A673 (cell line): Measurements from ENCODE around the gene COLGALT1. TPM values are rescaled to one million over a fixed set of nuclear protein-coding genes. Genes with fewer than 3 reads are reported as not detected.

Experiments used
- BruUV-seq: library from RNA; stranded (reverse); fragments of 400-500 nt; replicated peaks from 2 replicates; lab custom pipeline; 2021; lab: Mats Ljungman, UMichigan
- CTCF ChIA-PET: fragments of 300-600 bp; sonication (Branson Sonifier 250); formaldehyde crosslinking; loops from one replicate; lab custom pipeline; 2022; ENCODE audit warnings: antibody characterized with exemption; lab: Charles Lee
- POLR2A ChIA-PET: fragments of 300-600 bp; sonication (Branson Sonifier 250); formaldehyde crosslinking; loops from one replicate; lab custom pipeline; 2022; ENCODE audit warnings: antibody characterized with exemption; ENCODE audit not compliant: low non-redundant PET; lab: Charles Lee
- DNase-seq: peaks from one replicate; pipeline ENCODE4 v3.0.0-alpha.2; 2015; ENCODE audit warnings: low spot score
- H3K27ac ChIP-seq: fragments of 200-600 bp; sonication (generic); 2 replicates; pipeline ENCODE4 v1.5.1; 2016; ENCODE audit warnings: mixed run types, low read depth, mild to moderate bottlenecking, mixed read lengths, antibody characterized with exemption, low read length; ENCODE audit not compliant: poor library complexity, severe bottlenecking
- H3K27me3 ChIP-seq: fragments of 200-600 bp; sonication (generic); replicated peaks from 2 replicates; pipeline ENCODE4 v1.6.1; 2017; ENCODE audit warnings: mixed run types, low read depth, mild to moderate bottlenecking, mixed read lengths, antibody characterized with exemption, low read length; ENCODE audit not compliant: insufficient read depth, poor library complexity
- H3K36me3 ChIP-seq: fragments of 200-600 bp; sonication (generic); 2 replicates; pipeline ENCODE4 v1.6.1; 2016; ENCODE audit warnings: mixed run types, mild to moderate bottlenecking, mixed read lengths, antibody characterized with exemption, low read length; ENCODE audit not compliant: insufficient read depth, poor library complexity, severe bottlenecking
- H3K4me1 ChIP-seq: fragments of 200-600 bp; sonication (generic); 2 replicates; pipeline ENCODE4 v1.6.1; 2017; ENCODE audit warnings: mixed run types, mild to moderate bottlenecking, mixed read lengths, antibody characterized with exemption, low read length; ENCODE audit not compliant: insufficient read depth, poor library complexity, severe bottlenecking
- H3K4me3 ChIP-seq: fragments of 200-600 bp; sonication (generic); 2 replicates; pipeline ENCODE4 v1.5.1; 2016; ENCODE audit warnings: low read depth, mixed run types, mild to moderate bottlenecking, mixed read lengths, low read length; ENCODE audit not compliant: poor library complexity, severe bottlenecking
- H3K9me3 ChIP-seq: fragments of 200-600 bp; sonication (generic); 2 replicates; pipeline ENCODE4 v1.6.1; 2016; ENCODE audit warnings: mixed run types, low read depth, mild to moderate bottlenecking, mixed read lengths, antibody characterized with exemption, low read length; ENCODE audit not compliant: poor library complexity, severe bottlenecking
- EZH2 ChIP-seq: fragments of 200-600 bp; sonication (generic); IDR thresholded peaks from 2 replicates; pipeline ENCODE4 v1.6.1; 2017; ENCODE audit warnings: borderline replicate concordance, low read depth, mild to moderate bottlenecking, mixed read lengths, antibody characterized with exemption, low read length; ENCODE audit not compliant: poor library complexity, severe bottlenecking
- intact Hi-C: fragments of 100-400 bp; cut with micrococcal nuclease; formaldehyde crosslinking; loops from one replicate; pipeline ENCODE4 v1.10.0; 2022; ENCODE audit not compliant: unreplicated experiment
- total RNA-seq: library from RNA; stranded (reverse); gene quantifications from 2 replicates; pipeline ENCODE4 v1.2.3, GENCODE V29; 2021
- TF ChIP-seq, protein P1 (sequence below): fragments of 300-800, 200-600 bp; sonication (generic); conservative IDR thresholded peaks from 2 replicates; pipeline ENCODE4 v1.5.1; 2017; ENCODE audit warnings: low read depth, mild to moderate bottlenecking, antibody characterized with exemption, low read length, moderate library complexity, mixed read lengths

Gene COLGALT1
- total RNA-seq, 1 experiment from 2014 or later, result 91.3 TPM

DNA sequence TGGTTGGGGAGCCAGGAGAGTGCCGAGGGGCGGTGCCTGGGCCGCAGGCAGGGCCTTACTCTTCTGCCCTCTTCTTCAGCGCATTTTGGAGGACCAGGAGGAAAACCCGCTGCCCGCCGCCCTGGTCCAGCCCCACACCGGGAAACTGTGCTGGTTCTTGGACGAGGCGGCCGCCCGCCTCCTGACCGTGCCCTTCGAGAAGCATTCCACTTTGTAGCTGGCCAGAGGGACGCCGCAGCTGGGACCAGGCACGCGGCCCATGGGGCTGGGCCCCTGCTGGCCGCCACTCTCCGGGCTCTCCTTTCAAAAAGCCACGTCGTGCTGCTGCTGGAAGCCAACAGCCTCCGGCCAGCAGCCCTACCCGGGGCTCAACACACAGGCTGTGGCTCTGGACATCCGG is 34.6 kb upstream of the COLGALT1 start:
- H3K27ac ChIP-seq, result no peak overlapping the region
- ChIA-PET POLR2A (no interaction called here), CTCF (no interaction called here)
- intact Hi-C loops, result no loop called here
- no peaks in the 10 kb centered on the region for H3K4me1 ChIP-seq
- DNase-seq, result no peak
- peaks cover 27% of the 10 kb centered on the region for H3K36me3 ChIP-seq
- H3K4me3 ChIP-seq, result no peak overlapping the region
- no TSS peak for BruUV-seq
- no peaks in the 10 kb centered on the region for H3K27me3 ChIP-seq
- peaks cover 15% of the 10 kb centered on the region for H3K9me3 ChIP-seq
- TF ChIP-seq, protein P1, sequence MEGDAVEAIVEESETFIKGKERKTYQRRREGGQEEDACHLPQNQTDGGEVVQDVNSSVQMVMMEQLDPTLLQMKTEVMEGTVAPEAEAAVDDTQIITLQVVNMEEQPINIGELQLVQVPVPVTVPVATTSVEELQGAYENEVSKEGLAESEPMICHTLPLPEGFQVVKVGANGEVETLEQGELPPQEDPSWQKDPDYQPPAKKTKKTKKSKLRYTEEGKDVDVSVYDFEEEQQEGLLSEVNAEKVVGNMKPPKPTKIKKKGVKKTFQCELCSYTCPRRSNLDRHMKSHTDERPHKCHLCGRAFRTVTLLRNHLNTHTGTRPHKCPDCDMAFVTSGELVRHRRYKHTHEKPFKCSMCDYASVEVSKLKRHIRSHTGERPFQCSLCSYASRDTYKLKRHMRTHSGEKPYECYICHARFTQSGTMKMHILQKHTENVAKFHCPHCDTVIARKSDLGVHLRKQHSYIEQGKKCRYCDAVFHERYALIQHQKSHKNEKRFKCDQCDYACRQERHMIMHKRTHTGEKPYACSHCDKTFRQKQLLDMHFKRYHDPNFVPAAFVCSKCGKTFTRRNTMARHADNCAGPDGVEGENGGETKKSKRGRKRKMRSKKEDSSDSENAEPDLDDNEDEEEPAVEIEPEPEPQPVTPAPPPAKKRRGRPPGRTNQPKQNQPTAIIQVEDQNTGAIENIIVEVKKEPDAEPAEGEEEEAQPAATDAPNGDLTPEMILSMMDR, result no peak
- TF ChIP-seq EZH2, result no peak

DNA sequence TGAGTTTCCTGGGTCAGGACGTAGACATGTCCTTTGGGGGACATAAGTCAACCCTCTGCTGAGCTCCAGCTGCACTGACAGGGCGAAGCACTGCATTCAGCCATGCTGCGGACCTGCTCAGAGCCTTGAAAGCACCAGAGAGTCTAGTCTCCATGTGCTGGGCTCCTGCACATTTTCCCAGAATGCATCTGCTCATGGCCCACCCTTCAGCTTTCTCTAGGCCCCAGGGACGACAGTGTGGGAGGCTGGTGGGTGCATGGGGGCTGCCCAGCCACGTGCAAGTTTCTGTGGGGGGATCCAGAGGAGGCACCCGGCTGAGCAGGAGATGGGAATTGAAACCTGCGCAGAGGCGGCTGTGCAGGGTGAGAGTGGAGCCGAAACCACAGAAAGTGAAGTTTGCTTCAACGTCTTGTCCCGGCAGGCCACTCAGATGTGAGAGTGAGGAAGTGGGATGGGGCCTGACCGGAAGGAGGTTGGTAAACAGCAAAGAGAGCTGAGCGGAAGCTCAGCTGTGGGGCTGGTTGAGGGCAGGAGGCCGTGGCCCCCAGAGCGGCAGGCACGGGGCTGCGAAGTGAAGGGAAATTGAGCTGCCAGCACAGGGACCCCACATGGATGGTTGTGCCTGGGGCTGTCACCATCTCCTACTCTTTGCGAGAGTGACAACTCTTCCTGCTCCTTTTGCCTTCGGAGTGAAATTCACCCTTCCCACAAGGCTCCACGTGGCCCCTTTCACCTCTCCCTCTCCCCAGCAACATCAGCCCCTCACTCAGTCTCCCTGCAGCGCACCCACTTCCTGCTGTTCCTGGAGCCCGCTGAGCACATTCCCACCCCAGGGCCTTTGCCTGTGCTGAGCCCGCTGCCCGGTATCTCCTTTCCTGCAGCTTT is 32.2 kb upstream of the COLGALT1 start:
- CTCF ChIA-PET, result no interaction called here
- BruUV-seq, result no TSS peak
- no peak for TF ChIP-seq EZH2
- Histone ChIP-seq H3K4me3 (no peak overlapping the region), H3K4me1 (no peaks in the 10 kb centered on the region), H3K9me3 (peaks cover 2% of the 10 kb centered on the region), H3K27me3 (no peaks in the 10 kb centered on the region), H3K27ac (no peak overlapping the region), H3K36me3 (peaks cover 6% of the 10 kb centered on the region)
- POLR2A ChIA-PET, result interaction anchor here (0.5 kb wide), 1 partner anchor 279 kb away, joined by 3 read pairs; no protein-coding TSS in a partner anchor
- intact Hi-C loops, result no loop called here
- DNase-seq, result no peak

DNA sequence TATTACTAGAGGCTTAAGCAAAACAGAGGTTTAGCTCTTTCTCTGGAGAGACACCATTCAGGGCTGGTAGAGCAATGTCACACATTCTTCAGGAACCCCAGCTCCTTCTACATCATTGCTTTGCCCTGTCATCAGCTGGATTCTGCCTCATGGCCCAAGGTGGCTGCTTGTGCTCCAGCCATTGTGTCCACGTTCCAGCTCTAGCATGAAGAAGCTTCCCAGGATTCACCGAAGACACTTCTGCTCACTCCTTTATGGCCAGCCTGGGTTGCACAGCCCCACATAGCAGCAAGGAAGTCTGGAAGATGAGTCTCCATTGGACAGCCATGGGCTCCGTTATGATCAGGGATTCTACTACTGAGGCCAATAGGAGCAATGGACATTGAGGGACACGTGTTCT is 30.8 kb upstream of the COLGALT1 start:
- Histone ChIP-seq H3K27me3 (no peaks in the 10 kb centered on the region), H3K9me3 (peaks cover 2% of the 10 kb centered on the region), H3K4me3 (no peak overlapping the region), H3K36me3 (peaks cover 4% of the 10 kb centered on the region), H3K4me1 (no peaks in the 10 kb centered on the region), H3K27ac (no peak overlapping the region)
- TF ChIP-seq EZH2, result no peak
- POLR2A ChIA-PET, result no interaction called here
- intact Hi-C loops, result no loop called here
- CTCF ChIA-PET, result interaction anchor here (0.7 kb wide), 1 partner anchor 49 kb away, joined by 3 read pairs; no protein-coding TSS in a partner anchor
- DNase-seq, result no peak
- BruUV-seq, result no TSS peak

DNA sequence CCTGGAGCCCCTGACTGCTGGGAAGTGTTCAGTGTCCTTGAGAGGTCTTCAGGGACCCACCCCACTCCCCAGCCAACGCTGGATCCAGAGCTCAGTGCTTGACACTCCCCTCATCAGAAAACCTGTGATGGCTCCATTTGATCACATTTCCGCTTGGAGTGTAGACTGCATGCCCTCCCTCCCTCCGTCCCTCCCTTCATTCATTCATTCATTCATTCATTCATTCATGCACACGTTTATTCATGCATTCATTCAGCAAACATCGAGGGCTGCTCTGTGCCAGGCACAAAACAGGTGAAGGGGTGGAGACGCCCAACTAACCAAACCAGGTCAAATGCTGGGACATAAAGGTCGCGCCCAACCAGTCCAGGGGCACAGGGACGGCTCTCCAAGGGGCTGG is 30.3 kb upstream of the COLGALT1 start:
- ChIA-PET POLR2A (no interaction called here), CTCF (no interaction called here)
- Histone ChIP-seq H3K27me3 (no peaks in the 10 kb centered on the region), H3K4me3 (no peak overlapping the region), H3K4me1 (peaks cover 2% of the 10 kb centered on the region), H3K9me3 (peaks cover 2% of the 10 kb centered on the region), H3K27ac (no peak overlapping the region), H3K36me3 (peaks cover 4% of the 10 kb centered on the region)
- TF ChIP-seq EZH2, result no peak
- TF ChIP-seq, protein P1, result no peak
- DNase-seq, result no peak
- BruUV-seq, result no TSS peak
- intact Hi-C loops, result no loop called here
